Activated CD8-positive, alpha-beta T cell treated with anti-CD3 and anti-CD28 coated beads, Interleukin-2, amount 10 ng/mL, durations not matched to agents 7 days and 5 days (primary cell): Measurements from ENCODE around the gene CYP2A7. TPM values are rescaled to one million over a fixed set of nuclear protein-coding genes. Genes with fewer than 3 reads are reported as not detected.
A peak's percentile ranks its signal among the peaks of the same experiment; 100 is the strongest.
"Not testable (repeated sequence)": the region's sequence is repeated elsewhere in the genome, so short reads cannot be mapped to it uniquely, and the experiment has no call there.

Experiments used
- ATAC-seq: fragments of 150-1000 bp; cut with Tn5 transposase; one replicate; pipeline ENCODE4 v1.10.0; 2021; ENCODE audit warnings: moderate library complexity
- CTCF ChIA-PET: fragments of 350-600 bp; sonication (Branson Sonifier 250); formaldehyde crosslinking; loops from one replicate; lab custom pipeline; 2021; ENCODE audit warnings: antibody characterized with exemption; lab: Charles Lee
- POLR2A ChIA-PET: fragments of 350-600 bp; sonication (Branson Sonifier 250); formaldehyde crosslinking; loops from one replicate; lab custom pipeline; 2021; ENCODE audit warnings: antibody characterized with exemption; lab: Charles Lee
- DNase-seq: peaks from one replicate; pipeline ENCODE4 v3.0.0-alpha.2; 2020
- H3K27ac Mint-ChIP-seq: one replicate; pipeline ENCODE4 v1.8.0; 2021; ENCODE audit warnings: mild to moderate bottlenecking, mixed read lengths
- H3K27me3 Mint-ChIP-seq: one replicate; pipeline ENCODE4 v1.8.0; 2021; ENCODE audit warnings: low read depth, mixed read lengths
- H3K36me3 Mint-ChIP-seq: one replicate; pipeline ENCODE4 v1.8.0; 2021; ENCODE audit warnings: low read depth, mixed read lengths
- H3K4me1 Mint-ChIP-seq: one replicate; pipeline ENCODE4 v1.8.0; 2021; ENCODE audit warnings: low read depth, mixed read lengths
- H3K4me3 Mint-ChIP-seq: one replicate; pipeline ENCODE4 v1.8.0; 2021; ENCODE audit warnings: mild to moderate bottlenecking, mixed read lengths
- H3K9me3 Mint-ChIP-seq: one replicate; pipeline ENCODE4 v1.8.0; 2022; ENCODE audit warnings: mixed read lengths; ENCODE audit not compliant: insufficient read depth
- total RNA-seq, 2 experiments: library from RNA; stranded (reverse); gene quantifications; one replicate each; pipeline ENCODE4 v1.2.3, GENCODE V29; 2021

Gene CYP2A7
- total RNA-seq, 2 experiments from 2014 or later, result not detected

GRCh38 chr19:40896418-40896796 lies 14.4 kb upstream of the CYP2A7 start:
- H3K9me3 Mint-ChIP-seq, result no peaks in the 10 kb centered on the region
- ChIA-PET POLR2A (no interaction called here), CTCF (no interaction called here)
- ATAC-seq (no peak), DNase-seq (no peak)
- H3K27me3 Mint-ChIP-seq, result peaks cover 18% of the 10 kb centered on the region
- H3K4me1 Mint-ChIP-seq, result peaks cover 15% of the 10 kb centered on the region
- no peak overlapping the region for H3K27ac Mint-ChIP-seq
- peaks cover 3% of the 10 kb centered on the region for H3K36me3 Mint-ChIP-seq
- no peak overlapping the region for H3K4me3 Mint-ChIP-seq

- Mint-ChIP-seq H3K27me3 (peaks cover 27% of the 10 kb centered on the region), H3K4me1 (no peaks in the 10 kb centered on the region), H3K27ac (no peak overlapping the region), H3K4me3 (no peak overlapping the region), H3K9me3 (no peaks in the 10 kb centered on the region), H3K36me3 (no peaks in the 10 kb centered on the region)
- DNase-seq, result no peak
- ChIA-PET CTCF (no interaction called here), POLR2A (no interaction called here)
- no peak for ATAC-seq
Measured at GRCh38 chr19:40893112-40893511, 11.1 kb upstream of the CYP2A7 start.

- Mint-ChIP-seq H3K36me3 (no peaks in the 10 kb centered on the region), H3K27me3 (peaks cover 22% of the 10 kb centered on the region), H3K4me3 (no peak overlapping the region), H3K9me3 (no peaks in the 10 kb centered on the region), H3K4me1 (no peaks in the 10 kb centered on the region), H3K27ac (no peak overlapping the region)
- ChIA-PET CTCF (no interaction called here), POLR2A (no interaction called here)
- ATAC-seq (no peak), DNase-seq (no peak)
Measured at GRCh38 chr19:40889366-40889765, 7.3 kb upstream of the CYP2A7 start.

- H3K4me1 Mint-ChIP-seq, result no peaks in the 10 kb centered on the region
- CTCF ChIA-PET, result no interaction called here
- H3K4me3 Mint-ChIP-seq, result no peak overlapping the region
- no peaks in the 10 kb centered on the region for H3K36me3 Mint-ChIP-seq
- H3K27me3 Mint-ChIP-seq, result peaks cover 27% of the 10 kb centered on the region
- H3K27ac Mint-ChIP-seq, result no peak overlapping the region
- DNase-seq (no peak), ATAC-seq (no peak)
- POLR2A ChIA-PET, result no interaction called here
- H3K9me3 Mint-ChIP-seq, result no peaks in the 10 kb centered on the region
Measured at GRCh38 chr19:40888191-40888590, 6.2 kb upstream of the CYP2A7 start.

- POLR2A ChIA-PET, H3K9me3 Mint-ChIP-seq, ATAC-seq, H3K27ac Mint-ChIP-seq, H3K36me3 Mint-ChIP-seq, CTCF ChIA-PET, H3K4me3 Mint-ChIP-seq, DNase-seq, H3K4me1 Mint-ChIP-seq: not testable (repeated sequence)
- H3K27me3 Mint-ChIP-seq, result peaks cover 43% of the 10 kb centered on the region
Measured at GRCh38 chr19:40884187-40884931, 2.3 kb upstream of the CYP2A7 start.

GRCh38 chr19:40879349-40879748 lies 2.7 kb downstream of the CYP2A7 start:
- ATAC-seq, H3K9me3 Mint-ChIP-seq, POLR2A ChIA-PET, H3K36me3 Mint-ChIP-seq, DNase-seq, CTCF ChIA-PET, H3K4me3 Mint-ChIP-seq, H3K27ac Mint-ChIP-seq: not testable (repeated sequence)
- Mint-ChIP-seq H3K27me3 (peaks cover 47% of the 10 kb centered on the region), H3K4me1 (peaks cover 22% of the 10 kb centered on the region)

GRCh38 chr19:40875526-40875951 lies 6.5 kb downstream of the CYP2A7 start:
- ChIA-PET CTCF (interaction anchor here (0.7 to 1.2 kb wide), 3 partner anchors 69 to 213 kb away, joined by 3 to 4 read pairs (median 3); no protein-coding TSS in a partner anchor), POLR2A (interaction anchor here (0.7 kb wide), 1 partner anchor 565 kb away, joined by 3 read pairs; no protein-coding TSS in a partner anchor)
- H3K36me3 Mint-ChIP-seq, H3K9me3 Mint-ChIP-seq: not testable (repeated sequence)
- H3K27ac Mint-ChIP-seq, result peak overlapping the region; percentile 69
- peaks cover 43% of the 10 kb centered on the region for H3K27me3 Mint-ChIP-seq
- peaks cover 22% of the 10 kb centered on the region for H3K4me1 Mint-ChIP-seq
- ATAC-seq, result peak; percentile 99
- peak overlapping the region; percentile 47 for H3K4me3 Mint-ChIP-seq
- DNase-seq, result peak; percentile 99

- H3K9me3 Mint-ChIP-seq, POLR2A ChIA-PET, ATAC-seq, H3K36me3 Mint-ChIP-seq, DNase-seq: not testable (repeated sequence)
- peak overlapping the region; percentile 69 for H3K27ac Mint-ChIP-seq
- peak overlapping the region; percentile 47 for H3K4me3 Mint-ChIP-seq
- peaks cover 44% of the 10 kb centered on the region for H3K27me3 Mint-ChIP-seq
- CTCF ChIA-PET, result interaction anchor here (1.2 kb wide), 1 partner anchor 68 kb away, joined by 3 read pairs; no protein-coding TSS in a partner anchor
- peaks cover 22% of the 10 kb centered on the region for H3K4me1 Mint-ChIP-seq
Measured at GRCh38 chr19:40874874-40875273, 7.2 kb downstream of the CYP2A7 start.

- POLR2A ChIA-PET, result interaction anchor here (0.6 kb wide), 1 partner anchor 425 kb away, joined by 3 read pairs; no protein-coding TSS in a partner anchor
- ATAC-seq, CTCF ChIA-PET: not testable (repeated sequence)
Measured at GRCh38 chr19:40873873-40874272, 8.2 kb downstream of the CYP2A7 start.

GRCh38 chr19:40872209-40872608 lies 9.8 kb downstream of the CYP2A7 start:
- Mint-ChIP-seq H3K27ac (no peak overlapping the region), H3K36me3 (peaks cover under 1% of the 10 kb centered on the region), H3K4me1 (peaks cover 22% of the 10 kb centered on the region), H3K9me3 (no peaks in the 10 kb centered on the region), H3K27me3 (peaks cover 36% of the 10 kb centered on the region), H3K4me3 (no peak overlapping the region)
- ATAC-seq (no peak), DNase-seq (no peak)
- ChIA-PET POLR2A (no interaction called here), CTCF (no interaction called here)

More at GRCh38 chr19:40873873-40874272, 8.2 kb downstream of the CYP2A7 start:
- H3K4me3 Mint-ChIP-seq, H3K27ac Mint-ChIP-seq, DNase-seq, H3K9me3 Mint-ChIP-seq, H3K36me3 Mint-ChIP-seq: not testable (repeated sequence)
- Mint-ChIP-seq H3K4me1 (peaks cover 22% of the 10 kb centered on the region), H3K27me3 (peaks cover 36% of the 10 kb centered on the region)

- ChIA-PET POLR2A (no interaction called here), CTCF (no interaction called here)
- Mint-ChIP-seq H3K4me1 (no peaks in the 10 kb centered on the region), H3K9me3 (no peaks in the 10 kb centered on the region), H3K4me3 (no peak overlapping the region), H3K27me3 (peaks cover 39% of the 10 kb centered on the region), H3K27ac (no peak overlapping the region), H3K36me3 (no peaks in the 10 kb centered on the region)
- DNase-seq (no peak), ATAC-seq (no peak)
Measured at GRCh38 chr19:40867701-40868100, 14.3 kb downstream of the CYP2A7 start.

- H3K27me3 Mint-ChIP-seq, result peaks cover 33% of the 10 kb centered on the region
- H3K4me1 Mint-ChIP-seq, CTCF ChIA-PET, H3K36me3 Mint-ChIP-seq, H3K4me3 Mint-ChIP-seq, ATAC-seq, DNase-seq, H3K9me3 Mint-ChIP-seq, H3K27ac Mint-ChIP-seq: not testable (repeated sequence)
- POLR2A ChIA-PET, result interaction anchor here (0.6 kb wide), 1 partner anchor 132 kb away, joined by 3 read pairs; no protein-coding TSS in a partner anchor
Measured at GRCh38 chr19:40864739-40865496, 17.1 kb downstream of the CYP2A7 start.
